Measurements from ENCODE around the gene ST7. TPM values are rescaled to one million over a fixed set of nuclear protein-coding genes. Genes with fewer than 3 reads are reported as not detected.

The ST7 gene
- polyA plus RNA-seq, 2 of the 4 experiments (the other 2 are of a cell fraction) = 16.2 to 26.0 TPM

- Histone ChIP-seq H3K4me1 (no peaks in the 10 kb centered on the region), H3K4me2 (no peak overlapping the region), H3K4me3 (no peak overlapping the region), H3K9me3 (no peaks in the 10 kb centered on the region), H3K27ac (no peak overlapping the region)
- WGBS (ENCODE audit: missing lambda C conversion rate) = 91% methylated on average over 3 of the region's 3 CpGs
- CTCF ChIA-PET = interaction anchor here (1.3 kb wide), 1 partner anchor 9 kb away, joined by 3 read pairs; no protein-coding TSS in a partner anchor
- DNase-seq (ENCODE audit: low read depth in 1 of 2, low spot score in 1 of 2) (no peak), ATAC-seq (no peak), FAIRE-seq (no peak)
- no peak for TF ChIP-seq RCOR1 (IDR thresholded peaks at IDR 0.05; ENCODE audit: low read depth, low read length)
- no peak for TF ChIP-seq HOXB5 (CRISPR knock-in tag; IDR thresholded peaks at IDR 0.05)
- TF ChIP-seq RARB (CRISPR knock-in tag; IDR thresholded peaks at IDR 0.05) = no peak
- no peak for TF ChIP-seq HOXB13 (CRISPR knock-in tag; IDR thresholded peaks at IDR 0.05; ENCODE audit: low read depth)
- no peak for TF ChIP-seq RFX5 (IDR thresholded peaks at IDR 0.05)
- TF ChIP-seq RAD21 (conservative IDR thresholded peaks at IDR 0.05 in 1 of 2, IDR thresholded peaks at IDR 0.05 in 1 of 2) = no peak
- TF ChIP-seq JUNB (IDR thresholded peaks at IDR 0.05) = no peak
- TF ChIP-seq EP300 (IDR thresholded peaks at IDR 0.05) = no peak
- no peak for TF ChIP-seq POLR2A (IDR thresholded peaks at IDR 0.05; ENCODE audit: low read length)
- no peak for TF ChIP-seq CBX2 (IDR thresholded peaks at IDR 0.05; ENCODE audit: borderline replicate concordance, low read depth)
- TF ChIP-seq NFE2L2 (conservative IDR thresholded peaks at IDR 0.05; ENCODE audit: low read length) = no peak
- no peak for TF ChIP-seq BCL3 (IDR thresholded peaks at IDR 0.05)
- TF ChIP-seq ATOH8 (CRISPR knock-in tag; IDR thresholded peaks at IDR 0.05; ENCODE audit: low read depth) = no peak
- no peak for TF ChIP-seq EHF (CRISPR knock-in tag; IDR thresholded peaks at IDR 0.05)
- no peak for TF ChIP-seq CHD4 (IDR thresholded peaks at IDR 0.05; ENCODE audit: borderline replicate concordance)
- POLR2A ChIA-PET = no interaction called here
Observed at GRCh38 chr7:116979430-116979829, 26.1 kb downstream of the ST7 start.

GRCh38 chr7:116980354-116980753, 27.1 kb downstream of the ST7 start:
- Histone ChIP-seq H3K4me2 (no peak overlapping the region), H3K9me3 (no peaks in the 10 kb centered on the region), H3K27ac (no peak overlapping the region), H3K4me3 (no peak overlapping the region), H3K4me1 (no peaks in the 10 kb centered on the region)
- TF ChIP-seq HMGXB4 (CRISPR knock-in tag; IDR thresholded peaks at IDR 0.05; ENCODE audit: borderline replicate concordance) = no peak
- no peak for TF ChIP-seq RNF2 (IDR thresholded peaks at IDR 0.05; ENCODE audit: borderline replicate concordance, low read depth)
- TF ChIP-seq RFX5 (IDR thresholded peaks at IDR 0.05) = no peak
- TF ChIP-seq BCL3 (IDR thresholded peaks at IDR 0.05) = no peak
- no peak for TF ChIP-seq NR3C1 (IDR thresholded peaks at IDR 0.05)
- TF ChIP-seq HOXB5 (CRISPR knock-in tag; IDR thresholded peaks at IDR 0.05) = no peak
- no peak for TF ChIP-seq JUNB (IDR thresholded peaks at IDR 0.05)
- no peak for TF ChIP-seq MYC (IDR thresholded peaks at IDR 0.05; ENCODE audit: borderline replicate concordance, low read length)
- TF ChIP-seq RARB (CRISPR knock-in tag; IDR thresholded peaks at IDR 0.05) = no peak
- TF ChIP-seq HOXA7 (CRISPR knock-in tag; IDR thresholded peaks at IDR 0.05) = no peak
- CTCF ChIA-PET = interaction anchor here (1.3 kb wide), 2 partner anchors 12 to 18 kb away, joined by 3 to 4 read pairs; no protein-coding TSS in a partner anchor
- FAIRE-seq (no peak), DNase-seq (ENCODE audit: low read depth in 1 of 2, low spot score in 1 of 2) (no peak), ATAC-seq (no peak)
- POLR2A ChIA-PET = no interaction called here
- 61% methylated on average over 4 of the region's 4 CpGs for WGBS (ENCODE audit: missing lambda C conversion rate)
